Neural progenitor cell (in vitro differentiated cells): ENCODE data around the gene FLT3. TPM values are rescaled to one million over a fixed set of nuclear protein-coding genes. Genes with fewer than 3 reads are reported as not detected.

Experiments
- DNase-seq: peaks from one replicate; pipeline ENCODE4 v3.0.0-alpha.2; 2016; ENCODE audit warnings: low spot score
- H2AFZ ChIP-seq: fragments of 200-600 bp; sonication (generic); replicated peaks from 2 replicates; pipeline ENCODE4 v1.6.1; 2016; ENCODE audit warnings: antibody characterized with exemption
- H3F3A ChIP-seq: fragments of 200-600 bp; sonication (generic); 2 replicates; pipeline ENCODE4 v1.6.1; 2016; ENCODE audit warnings: antibody characterized with exemption, low read depth
- H3K27ac ChIP-seq: fragments of 200-600 bp; sonication (generic); 2 replicates; pipeline ENCODE4 v1.5.1; 2016; ENCODE audit warnings: mild to moderate bottlenecking
- H3K27me3 ChIP-seq: fragments of 200-600 bp; sonication (generic); 2 replicates; pipeline ENCODE4 v1.6.1; 2016; ENCODE audit warnings: mild to moderate bottlenecking, moderate library complexity
- H3K36me3 ChIP-seq: fragments of 200-600 bp; sonication (generic); 2 replicates; pipeline ENCODE4 v1.5.1; 2016
- H3K4me1 ChIP-seq: fragments of 200-600 bp; sonication (generic); 2 replicates; pipeline ENCODE4 v1.6.1; 2016; ENCODE audit warnings: mixed run types
- H3K4me2 ChIP-seq: fragments of 200-600 bp; sonication (generic); 2 replicates; pipeline ENCODE4 v1.6.1; 2016
- H3K4me3 ChIP-seq: fragments of 200-600 bp; sonication (generic); 2 replicates; pipeline ENCODE4 v1.5.1; 2016
- H3K79me2 ChIP-seq: fragments of 200-600 bp; sonication (generic); 2 replicates; pipeline ENCODE4 v1.6.1; 2016; ENCODE audit warnings: low read depth
- H3K9ac ChIP-seq: fragments of 200-600 bp; sonication (generic); 2 replicates; pipeline ENCODE4 v1.6.1; 2016
- H3K9me3 ChIP-seq: fragments of 200-600 bp; sonication (generic); 2 replicates; pipeline ENCODE4 v1.5.1; 2016; ENCODE audit warnings: low read depth
- H4K20me1 ChIP-seq: fragments of 200-600 bp; sonication (generic); 2 replicates; pipeline ENCODE4 v1.6.1; 2016; ENCODE audit warnings: low read depth
- H3K27ac Mint-ChIP-seq: 3 replicates; pipeline ENCODE4 v1.8.0; 2021; ENCODE audit warnings: mixed read lengths
- H3K27me3 Mint-ChIP-seq: 2 replicates; pipeline ENCODE4 v1.8.0; 2022; ENCODE audit warnings: low read depth, mild to moderate bottlenecking, inconsistent platforms, moderate library complexity, mixed read lengths; ENCODE audit not compliant: insufficient read depth
- H3K36me3 Mint-ChIP-seq: 3 replicates; pipeline ENCODE4 v1.8.0; 2021; ENCODE audit warnings: mixed read lengths
- H3K4me1 Mint-ChIP-seq: 3 replicates; pipeline ENCODE4 v1.8.0; 2021; ENCODE audit warnings: mixed read lengths
- H3K4me3 Mint-ChIP-seq: 3 replicates; pipeline ENCODE4 v1.8.0; 2021; ENCODE audit warnings: mild to moderate bottlenecking, moderate library complexity, mixed read lengths
- H3K9me3 Mint-ChIP-seq: 3 replicates; pipeline ENCODE4 v1.8.0; 2020; ENCODE audit warnings: mixed read lengths
- CTCF ChIP-seq: fragments of 200-600 bp; sonication (generic); IDR thresholded peaks from 2 replicates; pipeline ENCODE4 v1.5.1; 2017; ENCODE audit warnings: antibody characterized with exemption, mild to moderate bottlenecking
- EZH2 ChIP-seq: fragments of 200-600 bp; sonication (generic); IDR thresholded peaks from 2 replicates; pipeline ENCODE4 v1.6.1; 2017; ENCODE audit warnings: antibody characterized with exemption, mild to moderate bottlenecking, moderate library complexity
- EZH2phosphoT487 ChIP-seq: fragments of 200-600 bp; sonication (generic); IDR thresholded peaks from 2 replicates; pipeline ENCODE4 v1.6.1; 2017; ENCODE audit warnings: antibody characterized with exemption
- total RNA-seq: library from RNA; depleted of rRNA; stranded (reverse); fragments of >200 nt; gene quantifications from 2 replicates; pipeline ENCODE4 v1.2.3, GENCODE V29; 2015; ENCODE audit warnings: low replicate concordance

Gene FLT3
- total RNA-seq, 1 donor from 2014 or later: 0.58 TPM

DNA sequence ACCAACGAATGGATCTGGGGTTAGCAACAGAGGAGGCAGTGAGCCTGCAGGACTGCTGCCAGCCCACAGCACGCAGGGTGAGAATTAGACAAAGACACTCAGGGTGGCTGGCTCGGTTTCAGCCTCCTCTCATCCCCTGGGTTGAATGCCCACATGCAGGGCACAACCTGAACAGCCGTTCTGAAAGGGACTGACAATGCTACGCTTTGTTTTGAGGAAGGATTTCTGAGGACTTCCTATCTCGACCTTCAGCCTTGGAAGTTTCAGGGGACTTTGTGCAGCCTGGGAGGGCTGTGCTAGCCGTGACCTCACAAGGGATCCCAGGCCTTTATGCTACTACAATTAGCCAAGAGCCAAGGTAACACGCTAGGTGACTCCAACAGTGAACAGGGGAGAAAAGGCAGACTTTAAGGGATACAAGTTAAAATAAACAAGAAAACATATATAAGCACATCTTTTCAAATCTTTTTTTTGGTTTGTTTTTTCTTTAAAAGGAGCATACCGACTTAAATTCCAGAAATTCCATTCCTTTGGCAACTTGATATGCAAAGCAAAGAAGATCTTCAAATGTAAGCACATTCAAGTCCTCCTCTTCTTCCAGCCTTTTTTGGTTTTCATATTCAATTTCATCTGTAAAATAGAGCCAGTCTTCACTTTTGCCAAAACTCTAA, 77.4 kb downstream of the FLT3 start:
- Histone ChIP-seq H4K20me1 (no peaks in the 10 kb centered on the region), H2AFZ (no peak overlapping the region), H3K4me3 (no peak overlapping the region), H3F3A (peaks cover 10% of the 10 kb centered on the region), H3K27me3 (no peaks in the 10 kb centered on the region), H3K4me1 (peaks cover 11% of the 10 kb centered on the region), H3K9ac (no peak overlapping the region), H3K4me2 (peak overlapping the region; percentile 17), H3K79me2 (no peaks in the 10 kb centered on the region), H3K36me3 (no peaks in the 10 kb centered on the region), H3K27ac (no peak overlapping the region), H3K9me3 (no peaks in the 10 kb centered on the region)
- Mint-ChIP-seq H3K9me3 (no peaks in the 10 kb centered on the region), H3K4me3 (no peak overlapping the region), H3K27me3 (peaks cover 6% of the 10 kb centered on the region), H3K36me3 (no peaks in the 10 kb centered on the region), H3K27ac (no peak overlapping the region), H3K4me1 (peaks cover 14% of the 10 kb centered on the region)
- no peak for TF ChIP-seq CTCF
- no peak for TF ChIP-seq EZH2phosphoT487
- TF ChIP-seq EZH2: no peak
- DNase-seq: peak; percentile 26

DNA sequence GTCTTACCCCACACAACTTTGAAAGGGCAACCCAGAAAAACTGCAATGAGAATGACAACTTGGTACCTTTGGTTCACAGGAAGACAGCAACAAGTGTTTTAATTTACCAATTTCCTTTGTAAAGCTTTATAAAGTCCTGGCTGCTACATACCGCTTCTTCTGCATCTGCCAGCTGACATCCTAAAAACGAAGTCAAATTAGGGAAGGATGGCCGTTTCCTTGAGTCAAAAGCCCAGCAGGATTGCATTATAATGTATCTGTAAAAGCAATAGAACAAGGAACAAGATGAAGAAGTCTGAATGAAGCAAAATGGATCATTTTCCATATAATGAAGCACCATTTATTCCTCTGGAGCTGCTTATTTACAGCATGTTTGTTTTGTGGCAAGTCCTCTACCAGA, 86.1 kb downstream of the FLT3 start:
- peaks cover 2% of the 10 kb centered on the region for H3K4me1 Mint-ChIP-seq
- Histone ChIP-seq H3K27me3 (no peaks in the 10 kb centered on the region), H2AFZ (no peak overlapping the region), H4K20me1 (no peaks in the 10 kb centered on the region), H3K27ac (no peak overlapping the region), H3K4me1 (no peaks in the 10 kb centered on the region), H3K36me3 (no peaks in the 10 kb centered on the region), H3K4me2 (no peak overlapping the region), H3K9ac (no peak overlapping the region), H3K79me2 (no peaks in the 10 kb centered on the region), H3K9me3 (no peaks in the 10 kb centered on the region), H3F3A (no peaks in the 10 kb centered on the region), H3K4me3 (no peak overlapping the region)
- no peak overlapping the region for H3K4me3 Mint-ChIP-seq
- no peaks in the 10 kb centered on the region for H3K36me3 Mint-ChIP-seq
- peaks cover 5% of the 10 kb centered on the region for H3K27me3 Mint-ChIP-seq
- H3K9me3 Mint-ChIP-seq: no peaks in the 10 kb centered on the region
- TF ChIP-seq CTCF: no peak
- TF ChIP-seq EZH2phosphoT487: no peak
- TF ChIP-seq EZH2: no peak
- no peak for DNase-seq
- H3K27ac Mint-ChIP-seq: no peak overlapping the region

- H4K20me1 ChIP-seq: no peaks in the 10 kb centered on the region
- H3K79me2 ChIP-seq: no peaks in the 10 kb centered on the region
- no peaks in the 10 kb centered on the region for H3K4me1 ChIP-seq
- no peak for DNase-seq
- H3K9me3 ChIP-seq: no peaks in the 10 kb centered on the region
- H3K9ac ChIP-seq: no peak overlapping the region
- no peaks in the 10 kb centered on the region for H3F3A ChIP-seq
- no peak for TF ChIP-seq EZH2
- TF ChIP-seq CTCF: no peak
- TF ChIP-seq EZH2phosphoT487: no peak
- H3K4me3 ChIP-seq: no peak overlapping the region
- Mint-ChIP-seq H3K36me3 (no peaks in the 10 kb centered on the region), H3K9me3 (no peaks in the 10 kb centered on the region), H3K4me1 (peaks cover 2% of the 10 kb centered on the region), H3K4me3 (no peak overlapping the region), H3K27me3 (peaks cover 3% of the 10 kb centered on the region), H3K27ac (no peak overlapping the region)
- no peak overlapping the region for H2AFZ ChIP-seq
- H3K27me3 ChIP-seq: no peaks in the 10 kb centered on the region
- no peak overlapping the region for H3K4me2 ChIP-seq
- H3K36me3 ChIP-seq: no peaks in the 10 kb centered on the region
- no peak overlapping the region for H3K27ac ChIP-seq
Observed at GRCh38 chr13:28013482-28013881, 86.9 kb downstream of the FLT3 start.
